ENCODE data around the gene BTBD9. TPM values are rescaled to one million over a fixed set of nuclear protein-coding genes. Genes with fewer than 3 reads are reported as not detected.
A peak's percentile ranks its signal among the peaks of the same experiment; 100 is the strongest.

The BTBD9 gene
- 1.9 TPM for polyA plus RNA-seq (2013, experiment 1 of 2)
- 1.9 TPM for polyA plus RNA-seq (2013, experiment 2 of 2)

- H3K4ac ChIP-seq (ENCODE audit: low read depth, low read length): peak within 1 kb of the TSS; percentile 17
- peak within 1 kb of the TSS; percentile 84 for H3K4me3 ChIP-seq (ENCODE audit: low read length)
- H2AK5ac ChIP-seq (ENCODE audit: low read length): no peak within 1 kb of the TSS
- no peak within 1 kb of the TSS for H4K5ac ChIP-seq (ENCODE audit: low read length)
- H3K4me2 ChIP-seq (ENCODE audit: low read length): peak within 1 kb of the TSS; percentile 92
- H3K79me1 ChIP-seq (ENCODE audit: low read length): no peaks in the 10 kb centered on the region
- H3K36me3 ChIP-seq (ENCODE audit: control insufficient read depth, insufficient read depth, low read length): no peaks in the 10 kb centered on the region
- H3K23ac ChIP-seq (ENCODE audit: low read length): peak within 1 kb of the TSS; percentile 30
- H3K56ac ChIP-seq (ENCODE audit: low read length): peak within 1 kb of the TSS; percentile 97
- no peak within 1 kb of the TSS for H2BK15ac ChIP-seq (replicated peaks; ENCODE audit: low read depth)
- no peak within 1 kb of the TSS for H2BK5ac ChIP-seq (ENCODE audit: low read length)
- no peak within 1 kb of the TSS for H2BK120ac ChIP-seq (ENCODE audit: low read depth, low read length)
- H3K18ac ChIP-seq (ENCODE audit: low read length): peak within 1 kb of the TSS; percentile 75
- H3K9ac ChIP-seq (ENCODE audit: low read length): peak within 1 kb of the TSS; percentile 77
- H4K8ac ChIP-seq (ENCODE audit: low read depth, low read length): no peak within 1 kb of the TSS
- WGBS (ENCODE audit: extremely low coverage, insufficient coverage, low lambda C conversion rate): no CpG with 5 or more reads among the region's 82 CpGs
- DNase-seq: peak; percentile 87
- H3K4me1 ChIP-seq (ENCODE audit: control insufficient read depth, low read depth, low read length): no peaks in the 10 kb centered on the region
- H3K79me2 ChIP-seq (ENCODE audit: control insufficient read depth, insufficient read depth, low read length): no peaks in the 10 kb centered on the region
- peak within 1 kb of the TSS; percentile 55 for H3K27ac ChIP-seq (ENCODE audit: low read depth, low read length)
- no peaks in the 10 kb centered on the region for H3K27me3 ChIP-seq (ENCODE audit: insufficient read depth, low read length, poor library complexity)
Measured at GRCh38 chr6:38639498-38640215, at the start of gene BTBD9. BTBD9 (minus strand) TSS chr6:38639929.

GRCh38 chr6:38688579-38689087 is 48.9 kb upstream of the BTBD9 start:
- no peak overlapping the region for H3K4ac ChIP-seq (ENCODE audit: low read depth, low read length)
- H3K27me3 ChIP-seq (ENCODE audit: insufficient read depth, low read length, poor library complexity): no peaks in the 10 kb centered on the region
- H3K18ac ChIP-seq (ENCODE audit: low read length): no peak overlapping the region
- no peak overlapping the region for H3K56ac ChIP-seq (ENCODE audit: low read length)
- H3K79me2 ChIP-seq (ENCODE audit: control insufficient read depth, insufficient read depth, low read length): peaks cover 15% of the 10 kb centered on the region
- no peak overlapping the region for H2BK15ac ChIP-seq (replicated peaks; ENCODE audit: low read depth)
- no peak overlapping the region for H3K4me2 ChIP-seq (ENCODE audit: low read length)
- H3K36me3 ChIP-seq (ENCODE audit: control insufficient read depth, insufficient read depth, low read length): no peaks in the 10 kb centered on the region
- no peak overlapping the region for H3K23ac ChIP-seq (ENCODE audit: low read length)
- DNase-seq: peak; percentile 44
- no CpG with 5 or more reads among the region's 6 CpGs for WGBS (ENCODE audit: extremely low coverage, insufficient coverage, low lambda C conversion rate)
- no peak overlapping the region for H2AK5ac ChIP-seq (ENCODE audit: low read length)
- no peak overlapping the region for H3K9ac ChIP-seq (ENCODE audit: low read length)
- H3K79me1 ChIP-seq (ENCODE audit: low read length): peaks cover 15% of the 10 kb centered on the region
- no peak overlapping the region for H4K5ac ChIP-seq (ENCODE audit: low read length)
- H3K4me1 ChIP-seq (ENCODE audit: control insufficient read depth, low read depth, low read length): no peaks in the 10 kb centered on the region
- no peak overlapping the region for H2BK5ac ChIP-seq (ENCODE audit: low read length)
- no peak overlapping the region for H4K8ac ChIP-seq (ENCODE audit: low read depth, low read length)
- H2BK120ac ChIP-seq (ENCODE audit: low read depth, low read length): no peak overlapping the region
- no peak overlapping the region for H3K4me3 ChIP-seq (ENCODE audit: low read length)
- H3K27ac ChIP-seq (ENCODE audit: low read depth, low read length): no peak overlapping the region

DNA sequence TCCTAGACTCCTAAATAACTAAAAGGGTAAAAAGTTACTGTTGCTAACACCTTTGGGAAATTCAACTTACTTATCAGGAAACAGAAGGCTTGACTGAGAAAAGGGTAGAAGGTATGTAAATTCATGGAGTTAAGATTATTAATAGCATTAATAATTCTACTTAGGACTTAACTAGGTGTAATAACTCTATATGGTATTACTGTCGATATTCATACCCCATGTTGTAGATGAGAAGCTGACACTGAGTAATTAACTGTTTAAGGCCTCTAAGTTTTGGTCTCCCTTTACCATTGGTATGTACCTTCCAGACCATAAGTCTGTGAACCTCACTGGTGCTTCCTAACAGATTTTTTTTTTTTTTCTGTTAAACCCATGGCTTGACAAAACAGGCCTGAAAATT is 47.8 kb upstream of the BTBD9 start:
- no peak overlapping the region for H3K9ac ChIP-seq (ENCODE audit: low read length)
- no peaks in the 10 kb centered on the region for H3K4me1 ChIP-seq (ENCODE audit: control insufficient read depth, low read depth, low read length)
- no peak overlapping the region for H2BK5ac ChIP-seq (ENCODE audit: low read length)
- no peaks in the 10 kb centered on the region for H3K27me3 ChIP-seq (ENCODE audit: insufficient read depth, low read length, poor library complexity)
- no CpG with 5 or more reads among the region's 1 CpG for WGBS (ENCODE audit: extremely low coverage, insufficient coverage, low lambda C conversion rate)
- H3K23ac ChIP-seq (ENCODE audit: low read length): no peak overlapping the region
- H3K4me3 ChIP-seq (ENCODE audit: low read length): no peak overlapping the region
- H4K8ac ChIP-seq (ENCODE audit: low read depth, low read length): no peak overlapping the region
- no peak overlapping the region for H4K5ac ChIP-seq (ENCODE audit: low read length)
- H3K18ac ChIP-seq (ENCODE audit: low read length): no peak overlapping the region
- H2BK15ac ChIP-seq (replicated peaks; ENCODE audit: low read depth): no peak overlapping the region
- no peak overlapping the region for H3K27ac ChIP-seq (ENCODE audit: low read depth, low read length)
- peaks cover 15% of the 10 kb centered on the region for H3K79me2 ChIP-seq (ENCODE audit: control insufficient read depth, insufficient read depth, low read length)
- no peak overlapping the region for H3K4me2 ChIP-seq (ENCODE audit: low read length)
- no peak overlapping the region for H2BK120ac ChIP-seq (ENCODE audit: low read depth, low read length)
- no peak overlapping the region for H3K56ac ChIP-seq (ENCODE audit: low read length)
- no peak overlapping the region for H2AK5ac ChIP-seq (ENCODE audit: low read length)
- no peak overlapping the region for H3K4ac ChIP-seq (ENCODE audit: low read depth, low read length)
- peaks cover 15% of the 10 kb centered on the region for H3K79me1 ChIP-seq (ENCODE audit: low read length)
- DNase-seq: no peak
- no peaks in the 10 kb centered on the region for H3K36me3 ChIP-seq (ENCODE audit: control insufficient read depth, insufficient read depth, low read length)

DNA sequence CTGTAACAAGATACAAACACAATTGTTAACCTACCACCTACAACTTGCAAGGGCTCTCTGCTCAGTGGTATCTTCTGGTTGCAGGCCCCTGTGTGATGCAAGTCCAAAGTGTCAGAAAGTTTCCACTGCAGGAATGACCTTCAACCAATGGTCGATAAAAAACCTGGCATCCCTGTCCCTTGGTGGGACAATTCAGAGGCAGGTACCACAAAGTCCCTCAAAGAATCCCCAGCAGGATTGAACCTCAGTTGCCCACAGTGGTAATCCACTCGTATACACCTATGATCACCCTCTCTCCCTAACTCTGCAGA is 47.3 kb upstream of the BTBD9 start:
- H3K27me3 ChIP-seq (ENCODE audit: insufficient read depth, low read length, poor library complexity): no peaks in the 10 kb centered on the region
- no peak overlapping the region for H3K23ac ChIP-seq (ENCODE audit: low read length)
- peaks cover 15% of the 10 kb centered on the region for H3K79me2 ChIP-seq (ENCODE audit: control insufficient read depth, insufficient read depth, low read length)
- H3K4me2 ChIP-seq (ENCODE audit: low read length): no peak overlapping the region
- no peaks in the 10 kb centered on the region for H3K4me1 ChIP-seq (ENCODE audit: control insufficient read depth, low read depth, low read length)
- H3K79me1 ChIP-seq (ENCODE audit: low read length): peaks cover 15% of the 10 kb centered on the region
- H3K18ac ChIP-seq (ENCODE audit: low read length): no peak overlapping the region
- H4K8ac ChIP-seq (ENCODE audit: low read depth, low read length): no peak overlapping the region
- H3K27ac ChIP-seq (ENCODE audit: low read depth, low read length): no peak overlapping the region
- H2BK5ac ChIP-seq (ENCODE audit: low read length): no peak overlapping the region
- H3K56ac ChIP-seq (ENCODE audit: low read length): no peak overlapping the region
- H3K4ac ChIP-seq (ENCODE audit: low read depth, low read length): no peak overlapping the region
- no peaks in the 10 kb centered on the region for H3K36me3 ChIP-seq (ENCODE audit: control insufficient read depth, insufficient read depth, low read length)
- no peak overlapping the region for H2BK15ac ChIP-seq (replicated peaks; ENCODE audit: low read depth)
- no peak overlapping the region for H2AK5ac ChIP-seq (ENCODE audit: low read length)
- no peak overlapping the region for H2BK120ac ChIP-seq (ENCODE audit: low read depth, low read length)
- H3K4me3 ChIP-seq (ENCODE audit: low read length): no peak overlapping the region
- H4K5ac ChIP-seq (ENCODE audit: low read length): no peak overlapping the region
- WGBS (ENCODE audit: extremely low coverage, insufficient coverage, low lambda C conversion rate): no CpG with 5 or more reads among the region's 2 CpGs
- H3K9ac ChIP-seq (ENCODE audit: low read length): no peak overlapping the region
- DNase-seq: no peak

DNA sequence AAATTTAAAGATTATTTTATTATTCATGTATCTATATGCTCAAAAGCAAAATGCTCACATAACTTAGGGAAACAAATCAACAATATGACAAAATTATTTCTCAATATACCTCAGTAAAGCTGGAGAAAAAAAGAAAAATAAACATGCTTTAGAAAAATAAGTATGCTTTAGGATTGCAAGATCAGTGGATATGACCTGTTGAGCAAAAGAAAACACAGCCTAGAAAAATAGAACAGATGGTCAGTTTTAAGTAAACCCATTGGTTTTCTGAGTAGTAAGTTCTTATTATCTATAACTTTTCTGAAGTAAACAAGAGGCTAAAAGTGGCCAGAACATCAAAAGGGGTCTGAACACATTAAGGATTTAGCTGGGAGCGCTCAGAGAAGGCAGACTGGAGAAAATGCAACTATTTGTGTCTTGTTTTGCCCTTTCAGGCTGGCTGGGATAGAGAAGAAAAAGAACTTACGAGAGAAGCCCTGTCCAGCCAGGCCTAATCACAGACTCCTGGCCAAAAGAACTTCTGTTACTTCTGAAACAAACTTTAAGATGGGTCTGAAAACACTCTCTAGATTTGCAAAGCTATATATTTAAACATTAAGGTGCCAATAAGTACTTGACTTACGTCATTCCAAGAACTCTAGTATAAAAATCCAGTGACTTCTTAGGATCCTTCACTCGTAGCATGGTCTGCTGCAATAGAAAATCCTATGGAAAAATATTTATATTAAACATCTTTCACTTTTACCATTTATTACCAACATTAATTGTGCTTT is 46.7 kb upstream of the BTBD9 start:
- WGBS (ENCODE audit: extremely low coverage, insufficient coverage, low lambda C conversion rate): no CpG with 5 or more reads among the region's 4 CpGs
- no peak for DNase-seq

More for the DNA sequence above, 46.7 kb upstream of the BTBD9 start:
- Histone ChIP-seq H3K18ac (ENCODE audit: low read length) (no peak overlapping the region), H4K8ac (ENCODE audit: low read depth, low read length) (no peak overlapping the region), H3K9ac (ENCODE audit: low read length) (no peak overlapping the region), H3K79me1 (ENCODE audit: low read length) (peaks cover 15% of the 10 kb centered on the region), H3K4me1 (ENCODE audit: control insufficient read depth, low read depth, low read length) (no peaks in the 10 kb centered on the region), H3K4me3 (ENCODE audit: low read length) (no peak overlapping the region), H3K23ac (ENCODE audit: low read length) (no peak overlapping the region), H2BK15ac (replicated peaks; ENCODE audit: low read depth) (no peak overlapping the region), H3K27ac (ENCODE audit: low read depth, low read length) (no peak overlapping the region), H2BK120ac (ENCODE audit: low read depth, low read length) (no peak overlapping the region), H3K56ac (ENCODE audit: low read length) (no peak overlapping the region), H3K4me2 (ENCODE audit: low read length) (no peak overlapping the region), H4K5ac (ENCODE audit: low read length) (no peak overlapping the region), H3K79me2 (ENCODE audit: control insufficient read depth, insufficient read depth, low read length) (peaks cover 13% of the 10 kb centered on the region), H2BK5ac (ENCODE audit: low read length) (no peak overlapping the region), H3K4ac (ENCODE audit: low read depth, low read length) (no peak overlapping the region), H2AK5ac (ENCODE audit: low read length) (no peak overlapping the region), H3K27me3 (ENCODE audit: insufficient read depth, low read length, poor library complexity) (no peaks in the 10 kb centered on the region), H3K36me3 (ENCODE audit: control insufficient read depth, insufficient read depth, low read length) (no peaks in the 10 kb centered on the region)
